GM12892 (cell line): Measurements from ENCODE around the gene LPIN1.

Experiments used
- POLR2A ChIP-seq: IDR thresholded peaks from 2 replicates; pipeline ENCODE4 v1.6.1; 2011; ENCODE audit warnings: low read depth, low read length, control low read depth
- POLR2AphosphoS5 ChIP-seq: IDR thresholded peaks from 2 replicates; pipeline ENCODE4 v1.6.1; 2011; ENCODE audit warnings: low read depth, low read length, control low read depth
- TAF1 ChIP-seq: IDR thresholded peaks from 2 replicates; pipeline ENCODE4 v1.6.1; 2011; ENCODE audit warnings: low read depth, mild to moderate bottlenecking, control low read depth, low read length, borderline replicate concordance

DNA sequence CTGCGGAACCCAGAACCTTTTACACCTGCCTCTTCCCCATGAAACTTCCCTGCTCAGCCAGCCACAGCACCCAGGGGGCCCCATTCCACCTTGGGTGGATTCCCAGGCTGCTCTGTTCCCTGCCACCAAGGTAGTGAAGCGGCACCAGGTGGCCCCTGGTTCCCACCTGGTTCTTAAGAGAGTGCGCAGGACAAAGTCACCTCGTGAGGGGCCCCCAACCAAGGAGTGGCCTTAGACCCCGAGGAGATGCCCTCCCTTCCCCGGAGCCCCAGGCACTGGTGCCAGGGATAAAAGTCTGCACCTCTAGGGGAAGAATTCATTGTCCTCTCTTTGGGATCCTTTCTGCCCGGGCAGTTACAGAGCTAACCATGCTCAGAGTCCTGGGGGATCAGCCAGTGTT, 3.1 kb upstream of the LPIN1 start:
- no peak for TF ChIP-seq POLR2A
- no peak for TF ChIP-seq POLR2AphosphoS5
- no peak for TF ChIP-seq TAF1
